Activated CD8-positive, alpha-beta T cell treated with anti-CD3 and anti-CD28 coated beads for 36 hours (primary cell): ENCODE results near the gene NELFB. TPM values are rescaled to one million over a fixed set of nuclear protein-coding genes. Genes with fewer than 3 reads are reported as not detected.

ENCODE experiments used
- ATAC-seq: fragments of 200-7000 bp; cut with Tn5 transposase; one replicate; pipeline ENCODE4 v1.10.0; 2021; ENCODE audit warnings: mild to moderate bottlenecking, moderate library complexity
- CTCF ChIA-PET: fragments of 350-600 bp; sonication (Branson Sonifier 250); formaldehyde crosslinking; loops from one replicate; lab custom pipeline; 2021; ENCODE audit warnings: antibody characterized with exemption; lab: Charles Lee
- POLR2A ChIA-PET: fragments of 350-600 bp; sonication (Branson Sonifier 250); formaldehyde crosslinking; loops from one replicate; lab custom pipeline; 2021; ENCODE audit warnings: antibody characterized with exemption; lab: Charles Lee
- DNase-seq: peaks from one replicate; pipeline ENCODE4 v3.0.0-alpha.2; 2020
- H3K27ac Mint-ChIP-seq: one replicate; pipeline ENCODE4 v1.8.0; 2021; ENCODE audit warnings: mild to moderate bottlenecking, mixed read lengths
- H3K27me3 Mint-ChIP-seq: one replicate; pipeline ENCODE4 v1.8.0; 2021; ENCODE audit warnings: mixed read lengths
- H3K36me3 Mint-ChIP-seq: one replicate; pipeline ENCODE4 v1.8.0; 2021; ENCODE audit warnings: low read depth, mixed read lengths
- H3K4me1 Mint-ChIP-seq: one replicate; pipeline ENCODE4 v1.8.0; 2021; ENCODE audit warnings: low read depth, mixed read lengths
- H3K4me3 Mint-ChIP-seq: one replicate; pipeline ENCODE4 v1.8.0; 2021; ENCODE audit warnings: mild to moderate bottlenecking, moderate library complexity, mixed read lengths
- H3K9me3 Mint-ChIP-seq: one replicate; pipeline ENCODE4 v1.8.0; 2021; ENCODE audit warnings: mixed read lengths
- CTCF ChIP-seq: fragments of 200-600 bp; IDR thresholded peaks from one replicate; pipeline ENCODE4 v1.8.0; 2022; ENCODE audit warnings: antibody characterized with exemption, mild to moderate bottlenecking
- intact Hi-C: fragments of 100-400 bp; cut with micrococcal nuclease; formaldehyde crosslinking; loops from one replicate; pipeline ENCODE4 v1.10.0; 2022
- total RNA-seq, 2 experiments: library from RNA; stranded (reverse); gene quantifications; one replicate each; pipeline ENCODE4 v1.2.3, GENCODE V29; 2021

NELFB gene
- total RNA-seq, 2 experiments from 2014 or later = 50.9 to 54.3 TPM

GRCh38 chr9:137244486-137245449 is 10.4 kb upstream of the NELFB start:
- no peak for ATAC-seq
- ChIA-PET CTCF (interaction anchor here (1.0 to 1.7 kb wide), 2 partner anchors 8 to 177 kb away, joined by 3 to 6 read pairs; no protein-coding TSS in a partner anchor), POLR2A (interaction anchor here (1.1 to 7.6 kb wide), 3 partner anchors 9 to 115 kb away, joined by 3 to 113 read pairs (median 3); partner anchors contain the start of genes NELFB and STPG3)
- intact Hi-C loops = no loop called here
- no peaks in the 10 kb centered on the region for H3K27me3 Mint-ChIP-seq
- H3K9me3 Mint-ChIP-seq = no peaks in the 10 kb centered on the region
- no peak for DNase-seq
- H3K36me3 Mint-ChIP-seq = peaks cover 25% of the 10 kb centered on the region
- no peak overlapping the region for H3K27ac Mint-ChIP-seq
- peaks cover 21% of the 10 kb centered on the region for H3K4me1 Mint-ChIP-seq
- TF ChIP-seq CTCF = no peak
- no peak overlapping the region for H3K4me3 Mint-ChIP-seq

DNA sequence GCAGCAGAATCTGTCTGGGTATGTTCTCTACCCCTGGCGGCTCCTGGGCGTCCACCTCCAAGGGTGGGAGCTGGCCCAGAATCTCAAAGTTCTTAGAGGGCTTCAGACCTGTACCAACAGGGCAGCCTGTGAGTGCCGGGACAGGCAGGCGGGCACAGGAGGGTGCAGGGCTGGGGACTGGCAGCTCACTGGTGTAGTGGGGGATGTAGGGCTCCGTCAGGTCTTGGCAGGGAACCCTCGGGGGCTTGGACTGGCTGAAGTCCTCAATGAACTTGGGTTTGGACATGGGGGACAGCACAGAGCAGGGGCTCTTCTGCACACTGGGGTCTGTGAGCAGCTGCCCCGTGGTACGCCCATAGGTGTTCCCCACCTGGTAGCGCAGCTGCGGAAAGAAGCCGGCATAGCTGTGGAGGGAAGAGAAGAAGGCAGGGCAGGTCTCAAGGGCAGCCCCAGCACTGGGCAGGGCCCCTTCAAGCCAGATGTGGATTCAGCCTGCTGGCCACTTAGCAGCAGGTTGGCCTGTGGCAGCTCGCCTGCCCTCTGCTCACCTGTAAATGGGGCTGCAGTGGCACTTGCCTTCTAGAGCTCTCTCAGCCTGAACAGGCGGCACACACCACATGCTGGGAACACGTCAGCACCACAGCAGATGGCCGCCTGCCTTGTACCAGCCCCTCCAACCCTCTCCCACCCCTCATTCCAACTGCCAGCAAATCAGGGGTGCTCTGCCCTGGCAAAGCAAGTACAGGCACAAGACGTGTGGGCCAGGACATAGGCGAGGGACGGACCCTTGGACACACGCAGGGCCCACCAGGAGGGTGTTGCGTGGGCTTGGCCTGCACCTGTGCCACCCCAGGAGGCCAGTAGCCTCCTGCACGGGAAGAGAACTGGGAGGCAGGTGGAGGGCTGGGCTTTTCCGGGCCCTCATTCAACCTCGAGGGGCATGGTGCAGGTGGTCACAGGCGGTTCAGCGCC is 9.4 kb upstream of the NELFB start:
- H3K9me3 Mint-ChIP-seq = no peaks in the 10 kb centered on the region
- intact Hi-C loops = no loop called here
- no peak for TF ChIP-seq CTCF
- no peak overlapping the region for H3K27ac Mint-ChIP-seq
- CTCF ChIA-PET = interaction anchor here (1.0 to 1.7 kb wide), 2 partner anchors 9 to 178 kb away, joined by 3 to 6 read pairs; no protein-coding TSS in a partner anchor
- ATAC-seq (no peak), DNase-seq (no peak)
- H3K4me1 Mint-ChIP-seq = peaks cover 21% of the 10 kb centered on the region
- H3K4me3 Mint-ChIP-seq = no peak overlapping the region
- H3K36me3 Mint-ChIP-seq = peaks cover 25% of the 10 kb centered on the region
- POLR2A ChIA-PET = interaction anchor here (1.1 to 1.4 kb wide), 2 partner anchors 10 kb away, joined by 3 to 4 read pairs; partner anchors contain the start of gene NELFB
- no peaks in the 10 kb centered on the region for H3K27me3 Mint-ChIP-seq

DNA sequence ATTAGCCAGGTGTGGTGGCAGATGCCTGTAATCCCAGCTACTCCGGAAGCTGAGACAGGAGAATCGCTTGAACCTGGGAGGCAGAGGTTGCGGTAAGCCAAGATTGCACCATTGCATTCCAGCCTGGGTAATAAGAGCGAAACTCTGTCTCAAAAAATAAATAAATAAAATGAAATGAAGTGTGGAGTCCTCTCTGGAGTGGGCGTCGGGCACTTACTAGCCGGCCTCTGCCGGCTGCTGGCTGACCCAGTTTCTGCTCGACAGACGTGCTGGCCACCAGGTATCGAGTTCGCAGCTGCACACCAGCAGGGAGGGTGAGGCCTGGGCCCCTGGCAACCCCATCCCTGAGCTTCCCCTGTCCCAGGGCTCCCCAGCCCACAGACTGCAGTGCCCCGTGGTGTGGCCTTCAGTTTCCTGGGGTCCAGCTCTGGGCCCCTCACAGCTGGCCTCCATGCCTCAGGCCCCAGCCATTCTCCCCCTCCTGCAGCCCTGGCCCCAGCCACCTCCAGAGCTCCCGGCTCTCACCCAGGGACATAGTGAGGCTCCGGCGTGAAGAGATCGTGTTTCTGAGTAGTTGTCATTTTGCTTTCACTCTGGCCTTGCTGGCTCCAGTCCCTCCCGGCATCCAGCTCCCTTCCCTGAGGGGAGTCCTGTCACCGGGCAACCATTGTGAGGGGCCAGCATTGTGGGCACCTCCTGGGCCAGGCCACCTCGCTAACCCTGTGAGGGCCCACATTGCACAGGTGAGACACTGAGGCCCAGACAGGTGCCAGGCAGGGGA is 7.8 kb upstream of the NELFB start:
- Mint-ChIP-seq H3K9me3 (no peaks in the 10 kb centered on the region), H3K4me1 (peaks cover 16% of the 10 kb centered on the region), H3K27me3 (no peaks in the 10 kb centered on the region), H3K4me3 (no peak overlapping the region), H3K36me3 (peaks cover 16% of the 10 kb centered on the region), H3K27ac (no peak overlapping the region)
- POLR2A ChIA-PET = interaction anchor here (0.7 kb wide), 1 partner anchor 9 kb away, joined by 3 read pairs; no protein-coding TSS in a partner anchor
- DNase-seq (no peak), ATAC-seq (no peak)
- CTCF ChIA-PET = interaction anchor here (0.9 to 1.1 kb wide), 2 partner anchors 11 to 20 kb away, joined by 3 read pairs; partner anchors contain the start of gene RNF224
- intact Hi-C loops = no loop called here
- TF ChIP-seq CTCF = no peak

- TF ChIP-seq CTCF = no peak
- ChIA-PET CTCF (interaction anchor here (0.9 kb wide), 1 partner anchor 11 kb away, joined by 3 read pairs; no protein-coding TSS in a partner anchor), POLR2A (interaction anchor here (0.7 kb wide), 1 partner anchor 9 kb away, joined by 3 read pairs; no protein-coding TSS in a partner anchor)
- peaks cover 11% of the 10 kb centered on the region for H3K36me3 Mint-ChIP-seq
- H3K4me3 Mint-ChIP-seq = no peak overlapping the region
- peaks cover 11% of the 10 kb centered on the region for H3K4me1 Mint-ChIP-seq
- intact Hi-C loops = no loop called here
- no peaks in the 10 kb centered on the region for H3K9me3 Mint-ChIP-seq
- DNase-seq (no peak), ATAC-seq (no peak)
- H3K27ac Mint-ChIP-seq = no peak overlapping the region
- H3K27me3 Mint-ChIP-seq = no peaks in the 10 kb centered on the region
Measured at GRCh38 chr9:137247916-137248175, 7.3 kb upstream of the NELFB start.
